ENCODE data around the gene TGM2. TPM values are rescaled to one million over a fixed set of nuclear protein-coding genes. Genes with fewer than 3 reads are reported as not detected.

TGM2 gene
- polyA plus RNA-seq, 2 of the 4 experiments (the other 2 are of a cell fraction) = 173 to 441 TPM

DNA sequence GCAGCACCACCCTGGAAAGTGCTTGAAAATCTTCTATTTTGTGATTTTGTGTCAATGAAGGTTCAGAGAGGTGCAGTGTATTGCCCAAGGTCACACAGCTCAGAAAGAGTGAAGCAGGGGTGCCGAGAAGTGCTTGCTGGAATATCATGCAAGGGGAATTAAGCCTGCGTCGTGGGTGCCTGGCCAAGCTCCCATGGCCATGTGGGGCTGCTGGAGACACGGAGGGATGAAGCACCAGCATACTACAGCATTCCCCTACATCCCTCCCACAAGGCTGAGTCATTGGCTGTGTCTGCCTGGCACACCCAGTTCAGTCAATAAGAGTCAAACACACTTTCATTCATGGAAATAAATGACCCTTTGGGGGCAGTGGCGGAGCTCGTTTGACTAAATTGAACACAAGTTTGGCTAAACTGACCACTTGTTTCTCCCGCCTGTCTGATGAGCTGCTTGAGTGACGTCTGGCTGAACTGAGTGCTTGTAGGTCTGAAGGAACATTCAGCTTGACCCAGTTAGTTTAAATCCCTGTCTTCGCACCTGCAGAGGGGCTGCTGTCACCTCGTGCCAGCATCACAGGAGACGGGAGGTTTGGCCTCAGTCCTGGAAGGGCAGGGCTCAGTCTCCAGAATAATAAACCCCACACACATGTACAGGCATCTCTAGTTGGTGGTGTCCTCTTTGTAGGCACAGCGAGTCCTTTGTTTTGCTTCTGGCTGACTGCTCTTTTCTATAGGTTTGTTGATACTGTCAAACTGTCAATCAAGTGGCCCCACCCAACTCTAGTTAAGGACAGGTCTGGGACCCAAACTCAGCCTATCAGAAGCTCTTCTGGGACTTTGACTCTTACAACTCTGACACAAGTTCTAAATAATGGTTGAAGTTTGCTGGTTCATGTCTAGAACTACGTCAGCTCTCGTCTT is 8.4 kb upstream of the TGM2 start (continued):
- TF ChIP-seq EP300 (IDR thresholded peaks at IDR 0.05) (peak in 1 of 2 experiments; percentile 51; a peak in 2 of 5 replicates), HEYL (CRISPR knock-in tag; IDR thresholded peaks at IDR 0.05) (no peak), FOSL2 (IDR thresholded peaks at IDR 0.05) (0 out of 2 replicates have a peak, but pooled peaks have one; percentile 61), FOSL2 (CRISPR knock-in tag; IDR thresholded peaks at IDR 0.05) (peak; percentile 92), HOXB13 (CRISPR knock-in tag; IDR thresholded peaks at IDR 0.05; ENCODE audit: low read depth) (peak; percentile 22; the same call in 1 of the 2 replicates), EHMT2 (IDR thresholded peaks at IDR 0.05; ENCODE audit: low read depth) (no peak), ZNF302 (CRISPR knock-in tag; IDR thresholded peaks at IDR 0.05) (0 out of 2 replicates have a peak, but pooled peaks have one; percentile 37), EHF (CRISPR knock-in tag; IDR thresholded peaks at IDR 0.05) (no peak), RCOR1 (IDR thresholded peaks at IDR 0.05; ENCODE audit: low read depth, low read length) (no peak), KDM5A (IDR thresholded peaks at IDR 0.05) (no peak), GATA3 (IDR thresholded peaks at IDR 0.05; ENCODE audit: borderline replicate concordance) (peak; percentile 35; the same call in 1 of the 2 replicates), TP53 (CRISPR knock-in tag; IDR thresholded peaks at IDR 0.05) (no peak), ESRRA (IDR thresholded peaks at IDR 0.05; ENCODE audit: borderline replicate concordance, low read length) (no peak), HDAC2 (IDR thresholded peaks at IDR 0.05) (no peak), ZFP36 (IDR thresholded peaks at IDR 0.05; ENCODE audit: borderline replicate concordance, partially characterized antibody) (peak; percentile 95), RFX5 (IDR thresholded peaks at IDR 0.05) (0 out of 2 replicates have a peak, but pooled peaks have one; percentile 41), FOSB (CRISPR knock-in tag; IDR thresholded peaks at IDR 0.05) (no peak), TFCP2L1 (CRISPR knock-in tag; IDR thresholded peaks at IDR 0.05) (0 out of 2 replicates have a peak, but pooled peaks have one; percentile 31), CHD2 (IDR thresholded peaks at IDR 0.05; ENCODE audit: low read length, partially characterized antibody) (no peak), JUNB (IDR thresholded peaks at IDR 0.05) (peak; percentile 47; the same call in 1 of the 2 replicates)
- TF ChIP-seq, protein P1, sequence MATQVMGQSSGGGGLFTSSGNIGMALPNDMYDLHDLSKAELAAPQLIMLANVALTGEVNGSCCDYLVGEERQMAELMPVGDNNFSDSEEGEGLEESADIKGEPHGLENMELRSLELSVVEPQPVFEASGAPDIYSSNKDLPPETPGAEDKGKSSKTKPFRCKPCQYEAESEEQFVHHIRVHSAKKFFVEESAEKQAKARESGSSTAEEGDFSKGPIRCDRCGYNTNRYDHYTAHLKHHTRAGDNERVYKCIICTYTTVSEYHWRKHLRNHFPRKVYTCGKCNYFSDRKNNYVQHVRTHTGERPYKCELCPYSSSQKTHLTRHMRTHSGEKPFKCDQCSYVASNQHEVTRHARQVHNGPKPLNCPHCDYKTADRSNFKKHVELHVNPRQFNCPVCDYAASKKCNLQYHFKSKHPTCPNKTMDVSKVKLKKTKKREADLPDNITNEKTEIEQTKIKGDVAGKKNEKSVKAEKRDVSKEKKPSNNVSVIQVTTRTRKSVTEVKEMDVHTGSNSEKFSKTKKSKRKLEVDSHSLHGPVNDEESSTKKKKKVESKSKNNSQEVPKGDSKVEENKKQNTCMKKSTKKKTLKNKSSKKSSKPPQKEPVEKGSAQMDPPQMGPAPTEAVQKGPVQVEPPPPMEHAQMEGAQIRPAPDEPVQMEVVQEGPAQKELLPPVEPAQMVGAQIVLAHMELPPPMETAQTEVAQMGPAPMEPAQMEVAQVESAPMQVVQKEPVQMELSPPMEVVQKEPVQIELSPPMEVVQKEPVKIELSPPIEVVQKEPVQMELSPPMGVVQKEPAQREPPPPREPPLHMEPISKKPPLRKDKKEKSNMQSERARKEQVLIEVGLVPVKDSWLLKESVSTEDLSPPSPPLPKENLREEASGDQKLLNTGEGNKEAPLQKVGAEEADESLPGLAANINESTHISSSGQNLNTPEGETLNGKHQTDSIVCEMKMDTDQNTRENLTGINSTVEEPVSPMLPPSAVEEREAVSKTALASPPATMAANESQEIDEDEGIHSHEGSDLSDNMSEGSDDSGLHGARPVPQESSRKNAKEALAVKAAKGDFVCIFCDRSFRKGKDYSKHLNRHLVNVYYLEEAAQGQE (IDR thresholded peaks at IDR 0.05) = no peak
- TF ChIP-seq, protein P2, sequence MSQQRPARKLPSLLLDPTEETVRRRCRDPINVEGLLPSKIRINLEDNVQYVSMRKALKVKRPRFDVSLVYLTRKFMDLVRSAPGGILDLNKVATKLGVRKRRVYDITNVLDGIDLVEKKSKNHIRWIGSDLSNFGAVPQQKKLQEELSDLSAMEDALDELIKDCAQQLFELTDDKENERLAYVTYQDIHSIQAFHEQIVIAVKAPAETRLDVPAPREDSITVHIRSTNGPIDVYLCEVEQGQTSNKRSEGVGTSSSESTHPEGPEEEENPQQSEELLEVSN (IDR thresholded peaks at IDR 0.05; ENCODE audit: borderline replicate concordance, low read depth) = peak; percentile 89
- TF ChIP-seq, protein P3, sequence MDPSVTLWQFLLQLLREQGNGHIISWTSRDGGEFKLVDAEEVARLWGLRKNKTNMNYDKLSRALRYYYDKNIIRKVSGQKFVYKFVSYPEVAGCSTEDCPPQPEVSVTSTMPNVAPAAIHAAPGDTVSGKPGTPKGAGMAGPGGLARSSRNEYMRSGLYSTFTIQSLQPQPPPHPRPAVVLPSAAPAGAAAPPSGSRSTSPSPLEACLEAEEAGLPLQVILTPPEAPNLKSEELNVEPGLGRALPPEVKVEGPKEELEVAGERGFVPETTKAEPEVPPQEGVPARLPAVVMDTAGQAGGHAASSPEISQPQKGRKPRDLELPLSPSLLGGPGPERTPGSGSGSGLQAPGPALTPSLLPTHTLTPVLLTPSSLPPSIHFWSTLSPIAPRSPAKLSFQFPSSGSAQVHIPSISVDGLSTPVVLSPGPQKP (IDR thresholded peaks at IDR 0.05; ENCODE audit: low read depth, low read length) = no peak
- TF ChIP-seq, protein P4, sequence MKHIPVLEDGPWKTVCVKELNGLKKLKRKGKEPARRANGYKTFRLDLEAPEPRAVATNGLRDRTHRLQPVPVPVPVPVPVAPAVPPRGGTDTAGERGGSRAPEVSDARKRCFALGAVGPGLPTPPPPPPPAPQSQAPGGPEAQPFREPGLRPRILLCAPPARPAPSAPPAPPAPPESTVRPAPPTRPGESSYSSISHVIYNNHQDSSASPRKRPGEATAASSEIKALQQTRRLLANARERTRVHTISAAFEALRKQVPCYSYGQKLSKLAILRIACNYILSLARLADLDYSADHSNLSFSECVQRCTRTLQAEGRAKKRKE (CRISPR knock-in tag; IDR thresholded peaks at IDR 0.05; ENCODE audit: low read depth) = 0 out of 2 replicates have a peak, but pooled peaks have one; percentile 13
